Endodermal cell (in vitro differentiated cells): Measurements from ENCODE around the gene MIF4GD. TPM values are rescaled to one million over a fixed set of nuclear protein-coding genes. Genes with fewer than 3 reads are reported as not detected.
A peak's percentile ranks its signal among the peaks of the same experiment; 100 is the strongest.

Experiments
- DNase-seq: peaks from one replicate; pipeline ENCODE4 v3.0.0-alpha.2; 2017
- H3K27ac ChIP-seq: 2 replicates; pipeline ENCODE4 v1.5.1; 2013; ENCODE audit warnings: mild to moderate bottlenecking, low read depth, low read length, moderate library complexity
- H3K27me3 ChIP-seq: 2 replicates; pipeline ENCODE4 v1.6.1; 2013; ENCODE audit warnings: mild to moderate bottlenecking, low read length, moderate library complexity; ENCODE audit not compliant: insufficient read depth, control insufficient read depth, poor library complexity, severe bottlenecking
- H3K36me3 ChIP-seq: 2 replicates; pipeline ENCODE4 v1.7.0; 2013; ENCODE audit warnings: mild to moderate bottlenecking, low read length, moderate library complexity; ENCODE audit not compliant: control insufficient read depth, insufficient read depth
- H3K4me1 ChIP-seq: one replicate; pipeline ENCODE4 v1.7.0; 2013; ENCODE audit warnings: low read length; ENCODE audit not compliant: control insufficient read depth, insufficient read depth
- H3K4me3 ChIP-seq: 2 replicates; pipeline ENCODE4 v1.5.1; 2013; ENCODE audit warnings: mild to moderate bottlenecking, low read length, moderate library complexity
- H3K9ac ChIP-seq: 2 replicates; pipeline ENCODE4 v1.6.1; 2013; ENCODE audit warnings: mild to moderate bottlenecking, low read length, moderate library complexity; ENCODE audit not compliant: poor library complexity, severe bottlenecking; ENCODE audit errors: extremely low read depth
- H3K9me3 ChIP-seq: 2 replicates; pipeline ENCODE4 v1.6.1; 2013; ENCODE audit warnings: mild to moderate bottlenecking, low read length, moderate library complexity; ENCODE audit not compliant: control insufficient read depth
- H3K27ac Mint-ChIP-seq: 2 replicates; pipeline ENCODE4 v1.8.0; 2020; ENCODE audit warnings: mixed read lengths
- H3K27me3 Mint-ChIP-seq: 2 replicates; pipeline ENCODE4 v1.8.0; 2021; ENCODE audit warnings: mild to moderate bottlenecking, mixed read lengths; ENCODE audit not compliant: insufficient read depth
- H3K36me3 Mint-ChIP-seq: 2 replicates; pipeline ENCODE4 v1.8.0; 2020; ENCODE audit warnings: low read depth, mixed read lengths
- H3K4me1 Mint-ChIP-seq: 2 replicates; pipeline ENCODE4 v1.8.0; 2020; ENCODE audit warnings: mixed read lengths
- H3K4me3 Mint-ChIP-seq: 2 replicates; pipeline ENCODE4 v1.8.0; 2020; ENCODE audit warnings: mild to moderate bottlenecking, moderate library complexity, mixed read lengths
- H3K9me3 Mint-ChIP-seq: 2 replicates; pipeline ENCODE4 v1.8.0; 2020; ENCODE audit warnings: mild to moderate bottlenecking, mixed read lengths
- CTCF ChIP-seq: fragments of 200-600 bp; sonication (generic); conservative IDR thresholded peaks from 2 replicates; pipeline ENCODE4 v1.5.0; 2021; ENCODE audit warnings: antibody characterized with exemption, mild to moderate bottlenecking
- WGBS, 2 experiments: methylation state at CpG; one replicate each; pipeline versions ENCODE4 v1.1.5 to v1.1.7; 2013; ENCODE audit warnings: missing lambda C conversion rate in 2 of 2, mixed read lengths in 1 of 2; ENCODE audit not compliant: insufficient coverage in 1 of 2, insufficient read length in 1 of 2; 5-methylcytosine and 5-hydroxymethylcytosine counted together
- total RNA-seq, 2 donors: library from RNA; stranded (reverse); fragmentation: NEBNext Ultra II Directional in 1 of 2; extraction: Animal tissue kit (Norgen Biotek cat#: 25700) in 1 of 2; gene quantifications; 2 replicates in 1 of 2; 3 replicates in 1 of 2; pipeline ENCODE4 v1.2.1, GENCODE V29; 2021

The MIF4GD gene
- total RNA-seq, 2 donors from 2014 or later = 17.9 to 28.6 TPM

- Histone ChIP-seq H3K27me3 (no peaks in the 10 kb centered on the region), H3K4me3 (no peak overlapping the region), H3K9ac (no peak overlapping the region), H3K9me3 (no peaks in the 10 kb centered on the region), H3K36me3 (peaks cover 40% of the 10 kb centered on the region), H3K27ac (no peak overlapping the region), H3K4me1 (peaks cover 6% of the 10 kb centered on the region)
- 89 to 95% methylated on average over 5 to 13 of the region's 13 CpGs for WGBS, 2 experiments
- H3K27me3 Mint-ChIP-seq = no peaks in the 10 kb centered on the region
- no peak for TF ChIP-seq CTCF
- no peaks in the 10 kb centered on the region for H3K9me3 Mint-ChIP-seq
- DNase-seq = no peak
- H3K36me3 Mint-ChIP-seq = peaks cover 33% of the 10 kb centered on the region
- H3K4me1 Mint-ChIP-seq = peaks cover 16% of the 10 kb centered on the region
- H3K27ac Mint-ChIP-seq = no peak overlapping the region
- H3K4me3 Mint-ChIP-seq = no peak overlapping the region
Observed at GRCh38 chr17:75266316-75267152, 4.5 kb downstream of the MIF4GD start.

- no peak overlapping the region for H3K4me3 Mint-ChIP-seq
- H3K4me1 ChIP-seq = peaks cover 6% of the 10 kb centered on the region
- H3K36me3 ChIP-seq = peaks cover 40% of the 10 kb centered on the region
- no peak overlapping the region for H3K27ac Mint-ChIP-seq
- H3K36me3 Mint-ChIP-seq = peaks cover 33% of the 10 kb centered on the region
- no peaks in the 10 kb centered on the region for H3K9me3 ChIP-seq
- no peaks in the 10 kb centered on the region for H3K27me3 ChIP-seq
- no peak for TF ChIP-seq CTCF
- no peak overlapping the region for H3K9ac ChIP-seq
- H3K4me3 ChIP-seq = no peak overlapping the region
- no peaks in the 10 kb centered on the region for H3K27me3 Mint-ChIP-seq
- WGBS, 2 experiments = 97 to 99% methylated on average over 15 to 17 of the region's 17 CpGs
- no peaks in the 10 kb centered on the region for H3K9me3 Mint-ChIP-seq
- no peak overlapping the region for H3K27ac ChIP-seq
- peaks cover 18% of the 10 kb centered on the region for H3K4me1 Mint-ChIP-seq
- no peak for DNase-seq
Observed at GRCh38 chr17:75265614-75266315, 5.3 kb downstream of the MIF4GD start.

GRCh38 chr17:75263055-75263454 is 8.0 kb downstream of the MIF4GD start:
- H3K27ac Mint-ChIP-seq = no peak overlapping the region

More at GRCh38 chr17:75263055-75263454, 8.0 kb downstream of the MIF4GD start:
- 99% methylated on average over 4 of the region's 4 CpGs; no CpG with 5 or more reads in 1 of the 2 experiments for WGBS, 2 experiments
- H3K4me3 ChIP-seq = peak overlapping the region; percentile 90
- H3K36me3 ChIP-seq = peaks cover 40% of the 10 kb centered on the region
- Mint-ChIP-seq H3K9me3 (no peaks in the 10 kb centered on the region), H3K4me1 (peaks cover 27% of the 10 kb centered on the region), H3K4me3 (peak overlapping the region; percentile 97), H3K36me3 (peaks cover 33% of the 10 kb centered on the region), H3K27me3 (no peaks in the 10 kb centered on the region)
- no peaks in the 10 kb centered on the region for H3K9me3 ChIP-seq
- no peak overlapping the region for H3K27ac ChIP-seq
- TF ChIP-seq CTCF = peak; percentile 47
- peaks cover 11% of the 10 kb centered on the region for H3K4me1 ChIP-seq
- H3K9ac ChIP-seq = peak overlapping the region; percentile 93
- no peaks in the 10 kb centered on the region for H3K27me3 ChIP-seq
- no peak for DNase-seq
